K562 (cell line): ENCODE data around the gene CREB3L1. TPM values are rescaled to one million over a fixed set of nuclear protein-coding genes. Genes with fewer than 3 reads are reported as not detected.

Source experiments
- BCLAF1 ChIP-seq, 2 experiments: fragments of 450-650 bp in 1 of 2; IDR thresholded peaks; 2 replicates each; pipeline ENCODE4 v1.6.1; 2011 to 2017; ENCODE audit warnings: low read depth in 2 of 2, antibody characterized with exemption in 1 of 2, borderline replicate concordance in 1 of 2, low read length in 1 of 2, mild to moderate bottlenecking in 1 of 2, mixed read lengths in 1 of 2; ENCODE audit not compliant: control insufficient read depth in 1 of 2
- HEY1 ChIP-seq: fragments of 250-450 bp; sonication (Bioruptor Pico); IDR thresholded peaks from 2 replicates; pipeline ENCODE4 v1.5.0; 2020; ENCODE audit warnings: mild to moderate bottlenecking, moderate library complexity, borderline replicate concordance
- PHF8 ChIP-seq: fragments of 200-600 bp; sonication (generic); IDR thresholded peaks from 2 replicates; pipeline ENCODE4 v1.6.1; 2012; ENCODE audit warnings: mixed run types, mild to moderate bottlenecking, inconsistent platforms, low read length, moderate library complexity, borderline replicate concordance
- RCOR1 ChIP-seq, 2 experiments: IDR thresholded peaks; 2 replicates each; pipeline ENCODE4 v1.6.1; 2012; ENCODE audit warnings: low read depth in 2 of 2, low read length in 2 of 2, borderline replicate concordance in 1 of 2, improper control_type of control experiment in 1 of 2
- SNIP1 ChIP-seq: fragments of 450-650 bp; IDR thresholded peaks from 2 replicates; pipeline ENCODE4 v1.7.1; 2017; ENCODE audit warnings: low read depth, mild to moderate bottlenecking
- ZBTB1 ChIP-seq: sonication (generic); formaldehyde crosslinking; IDR thresholded peaks from 2 replicates; pipeline ENCODE4 v1.8.1; 2023; ENCODE audit warnings: missing genetic modification reagents, low read depth, mild to moderate bottlenecking, borderline replicate concordance
- polyA plus RNA-seq, 8 experiments: library from polyadenylated mRNA; depleted of rRNA in 4 of 8; stranded (reverse) in 5 of 8; unstranded in 3 of 8; fragments of >200 nt; fragmentation: Nextera tagmentation in 2 of 8; fragmentation: Illumina TruSeq in 1 of 8; extraction: Ambion mirVana in 2 of 8; extraction: Trizol in 1 of 8; gene quantifications; 2 replicates each; pipeline versions ENCODE4 v1.2.1 to v1.2.3, GENCODE V29; 2011 to 2014; ENCODE audit warnings: inconsistent platforms in 1 of 8, missing spikeins in 1 of 8
- total RNA-seq, 7 experiments: library from RNA; depleted of rRNA in 6 of 7; stranded (reverse); fragments of >200 nt in 6 of 7; fragmentation: Illumina TruSeq in 2 of 7; extraction: Trizol in 2 of 7; gene quantifications; 2 replicates each; pipeline versions ENCODE4 v1.2.1 to v1.2.3, GENCODE V29; 2011 to 2021; ENCODE audit warnings: low replicate concordance in 1 of 7
- TF ChIP-seq, protein P1 (sequence below), 2 experiments: fragments of 450-650 bp; IDR thresholded peaks; 2 replicates each; pipeline ENCODE4 v1.6.1; 2016; ENCODE audit warnings: mild to moderate bottlenecking in 2 of 2, borderline replicate concordance in 1 of 2, low read depth in 1 of 2, moderate library complexity in 1 of 2
- TF ChIP-seq, protein P2 (sequence below): fragments of 250-450 bp; sonication (Bioruptor Pico); IDR thresholded peaks from 2 replicates; pipeline ENCODE4 v1.8.0; 2022; ENCODE audit warnings: moderate library complexity, mild to moderate bottlenecking, inconsistent platforms
- TF ChIP-seq, protein P3 (sequence below): fragments of 450-650 bp; formaldehyde crosslinking; IDR thresholded peaks from 2 replicates; pipeline ENCODE4 v1.4.0; 2020; ENCODE audit warnings: mild to moderate bottlenecking, mixed read lengths

Gene CREB3L1
- total and polyA plus RNA-seq, 9 of the 15 experiments (the other 6 are each of a cell fraction or from before 2014, with no cell fraction given) = 1.2 to 27.6 (median 3.7) TPM

- TF ChIP-seq, protein P1, sequence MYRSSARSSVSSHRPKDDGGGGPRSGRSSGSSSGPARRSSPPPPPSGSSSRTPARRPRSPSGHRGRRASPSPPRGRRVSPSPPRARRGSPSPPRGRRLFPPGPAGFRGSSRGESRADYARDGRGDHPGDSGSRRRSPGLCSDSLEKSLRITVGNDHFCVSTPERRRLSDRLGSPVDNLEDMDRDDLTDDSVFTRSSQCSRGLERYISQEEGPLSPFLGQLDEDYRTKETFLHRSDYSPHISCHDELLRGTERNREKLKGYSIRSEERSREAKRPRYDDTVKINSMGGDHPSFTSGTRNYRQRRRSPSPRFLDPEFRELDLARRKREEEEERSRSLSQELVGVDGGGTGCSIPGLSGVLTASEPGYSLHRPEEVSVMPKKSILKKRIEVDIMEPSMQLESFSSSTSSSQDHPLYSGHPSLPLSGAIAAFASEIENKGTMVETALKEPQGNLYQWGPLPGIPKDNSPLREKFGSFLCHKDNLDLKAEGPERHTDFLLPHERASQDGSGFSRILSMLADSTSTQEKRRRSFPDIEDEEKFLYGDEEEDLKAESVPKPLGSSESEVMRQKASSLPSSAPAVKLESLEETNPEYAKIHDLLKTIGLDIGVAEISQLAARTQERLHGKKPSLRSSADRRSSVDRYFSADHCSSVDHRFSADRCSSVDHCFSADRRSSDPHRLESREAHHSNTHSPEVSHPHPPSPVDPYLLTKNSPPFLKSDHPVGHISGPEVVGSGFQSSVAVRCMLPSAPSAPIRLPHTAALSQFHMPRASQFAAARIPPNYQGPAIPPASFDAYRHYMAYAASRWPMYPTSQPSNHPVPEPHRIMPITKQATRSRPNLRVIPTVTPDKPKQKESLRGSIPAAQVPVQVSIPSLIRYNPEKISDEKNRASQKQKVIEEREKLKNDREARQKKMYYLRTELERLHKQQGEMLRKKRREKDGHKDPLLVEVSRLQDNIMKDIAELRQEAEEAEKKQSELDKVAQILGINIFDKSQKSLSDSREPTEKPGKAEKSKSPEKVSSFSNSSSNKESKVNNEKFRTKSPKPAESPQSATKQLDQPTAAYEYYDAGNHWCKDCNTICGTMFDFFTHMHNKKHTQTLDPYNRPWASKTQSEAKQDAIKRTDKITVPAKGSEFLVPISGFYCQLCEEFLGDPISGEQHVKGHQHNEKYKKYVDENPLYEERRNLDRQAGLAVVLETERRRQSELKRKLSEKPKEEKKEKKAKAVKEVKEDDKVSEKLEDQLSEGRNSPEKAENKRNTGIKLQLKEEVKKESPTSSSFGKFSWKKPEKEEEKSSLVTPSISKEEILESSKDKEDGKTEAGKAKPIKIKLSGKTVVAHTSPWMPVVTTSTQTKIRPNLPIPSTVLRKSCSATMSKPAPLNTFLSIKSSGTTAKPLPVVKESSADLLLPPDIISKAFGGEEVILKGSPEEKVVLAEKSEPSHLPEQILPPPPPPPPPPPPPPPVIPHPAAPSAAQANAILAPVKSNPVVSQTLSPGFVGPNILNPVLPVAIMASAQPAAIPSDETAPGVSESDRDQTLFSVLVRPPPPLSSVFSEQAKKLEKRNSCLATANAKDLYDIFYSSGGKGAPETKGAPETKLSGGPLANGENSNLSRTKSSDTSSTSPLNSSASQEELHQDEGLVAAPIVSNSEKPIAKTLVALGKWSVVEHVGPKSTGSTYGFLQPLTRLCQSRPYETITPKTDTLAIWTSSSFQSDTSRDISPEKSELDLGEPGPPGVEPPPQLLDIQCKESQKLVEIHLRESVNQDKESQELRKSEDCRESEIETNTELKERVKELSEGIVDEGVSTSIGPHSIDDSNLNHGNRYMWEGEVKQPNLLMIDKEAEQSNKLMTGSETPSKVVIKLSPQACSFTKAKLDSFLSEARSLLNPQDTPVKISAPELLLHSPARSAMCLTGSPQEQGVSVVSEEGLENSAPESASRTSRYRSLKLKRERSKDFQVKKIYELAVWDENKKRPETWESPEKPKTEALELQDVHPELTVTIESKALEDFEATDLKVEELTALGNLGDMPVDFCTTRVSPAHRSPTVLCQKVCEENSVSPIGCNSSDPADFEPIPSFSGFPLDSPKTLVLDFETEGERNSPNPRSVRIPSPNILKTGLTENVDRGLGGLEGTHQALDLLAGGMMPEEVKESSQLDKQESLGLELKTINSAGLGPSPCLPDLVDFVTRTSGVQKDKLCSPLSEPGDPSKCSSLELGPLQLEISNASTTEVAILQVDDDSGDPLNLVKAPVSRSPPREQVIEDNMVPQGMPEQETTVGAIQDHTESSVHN (IDR thresholded peaks at IDR 0.05; ENCODE audit: borderline replicate concordance in 1 of 2, low read depth in 1 of 2) = no peak
- TF ChIP-seq RCOR1 (IDR thresholded peaks at IDR 0.05; ENCODE audit: borderline replicate concordance in 1 of 2, low read depth in 2 of 2, low read length in 2 of 2) (no peak), HEY1 (CRISPR knock-in tag) (no peak), SNIP1 (no peak), PHF8 (no peak), BCLAF1 (IDR thresholded peaks at IDR 0.05; ENCODE audit: borderline replicate concordance in 1 of 2, control insufficient read depth in 1 of 2, low read depth in 2 of 2, low read length in 1 of 2) (no peak), ZBTB1 (CRISPR knock-in tag) (no peak)
- TF ChIP-seq, protein P2, sequence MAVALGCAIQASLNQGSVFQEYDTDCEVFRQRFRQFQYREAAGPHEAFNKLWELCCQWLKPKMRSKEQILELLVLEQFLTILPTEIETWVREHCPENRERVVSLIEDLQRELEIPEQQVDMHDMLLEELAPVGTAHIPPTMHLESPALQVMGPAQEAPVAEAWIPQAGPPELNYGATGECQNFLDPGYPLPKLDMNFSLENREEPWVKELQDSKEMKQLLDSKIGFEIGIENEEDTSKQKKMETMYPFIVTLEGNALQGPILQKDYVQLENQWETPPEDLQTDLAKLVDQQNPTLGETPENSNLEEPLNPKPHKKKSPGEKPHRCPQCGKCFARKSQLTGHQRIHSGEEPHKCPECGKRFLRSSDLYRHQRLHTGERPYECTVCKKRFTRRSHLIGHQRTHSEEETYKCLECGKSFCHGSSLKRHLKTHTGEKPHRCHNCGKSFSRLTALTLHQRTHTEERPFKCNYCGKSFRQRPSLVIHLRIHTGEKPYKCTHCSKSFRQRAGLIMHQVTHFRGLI (CRISPR knock-in tag) = no peak
- TF ChIP-seq, protein P3, sequence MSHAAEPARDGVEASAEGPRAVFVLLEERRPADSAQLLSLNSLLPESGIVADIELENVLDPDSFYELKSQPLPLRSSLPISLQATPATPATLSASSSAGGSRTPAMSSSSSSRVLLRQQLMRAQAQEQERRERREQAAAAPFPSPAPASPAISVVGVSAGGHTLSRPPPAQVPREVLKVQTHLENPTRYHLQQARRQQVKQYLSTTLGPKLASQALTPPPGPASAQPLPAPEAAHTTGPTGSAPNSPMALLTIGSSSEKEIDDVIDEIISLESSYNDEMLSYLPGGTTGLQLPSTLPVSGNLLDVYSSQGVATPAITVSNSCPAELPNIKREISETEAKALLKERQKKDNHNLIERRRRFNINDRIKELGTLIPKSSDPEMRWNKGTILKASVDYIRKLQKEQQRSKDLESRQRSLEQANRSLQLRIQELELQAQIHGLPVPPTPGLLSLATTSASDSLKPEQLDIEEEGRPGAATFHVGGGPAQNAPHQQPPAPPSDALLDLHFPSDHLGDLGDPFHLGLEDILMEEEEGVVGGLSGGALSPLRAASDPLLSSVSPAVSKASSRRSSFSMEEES (CRISPR knock-in tag) = no peak
Measured at GRCh38 chr11:46369458-46370152, 92.1 kb downstream of the CREB3L1 start (continued).
